H1 (cell line): ENCODE data around the gene ATP11C. TPM values are rescaled to one million over a fixed set of nuclear protein-coding genes. Genes with fewer than 3 reads are reported as not detected.

ENCODE experiments used
- CTCF ChIA-PET: fragments of 300-600 bp; sonication (Branson Sonifier 250); formaldehyde crosslinking; loops from one replicate; lab custom pipeline; 2021; ENCODE audit not compliant: partially characterized antibody; lab: Charles Lee
- POLR2A ChIA-PET: fragments of 300-600 bp; sonication (Branson Sonifier 250); formaldehyde crosslinking; loops from one replicate; lab custom pipeline; 2021; ENCODE audit warnings: inconsistent platforms; ENCODE audit not compliant: partially characterized antibody; lab: Charles Lee
- DNase-seq, 2 experiments: peaks; one replicate each; pipeline versions ENCODE4 v3.0.0 to v3.0.0-alpha.2; 2010 to 2022; ENCODE audit warnings: low spot score in 2 of 2, low read depth in 1 of 2, mixed read lengths in 1 of 2
- FAIRE-seq: peaks from 2 replicates; lab custom pipeline; 2011; peaks lifted over from hg19 to GRCh38; lab: Jason Lieb, UNC
- H2AFZ ChIP-seq: 2 replicates; pipeline ENCODE4 v1.8.1; 2012; ENCODE audit warnings: low read length, inconsistent platforms
- H2AK5ac ChIP-seq: 2 replicates; pipeline ENCODE4 v1.6.1; 2013; ENCODE audit warnings: low read depth, low read length
- H2BK120ac ChIP-seq: replicated peaks from 2 replicates; pipeline ENCODE3; 2013; ENCODE audit warnings: low read depth, low read length, inconsistent platforms
- H2BK12ac ChIP-seq: 2 replicates; pipeline ENCODE4 v1.6.1; 2013; ENCODE audit warnings: low read depth, low read length
- H2BK15ac ChIP-seq: 2 replicates; pipeline ENCODE4 v1.6.1; 2013; ENCODE audit warnings: low read length
- H2BK20ac ChIP-seq: 2 replicates; pipeline ENCODE4 v1.6.1; 2013; ENCODE audit warnings: low read length
- H2BK5ac ChIP-seq: 2 replicates; pipeline ENCODE4 v1.6.1; 2013; ENCODE audit warnings: low read depth, low read length
- H3K14ac ChIP-seq: 2 replicates; pipeline ENCODE4 v1.6.1; 2013; ENCODE audit warnings: inconsistent platforms; ENCODE audit not compliant: insufficient read length
- H3K18ac ChIP-seq: 2 replicates; pipeline ENCODE4 v1.6.1; 2013; ENCODE audit warnings: low read length; ENCODE audit errors: extremely low read depth
- H3K23ac ChIP-seq: 2 replicates; pipeline ENCODE4 v1.6.1; 2013; ENCODE audit warnings: inconsistent platforms; ENCODE audit not compliant: insufficient read length
- H3K23me2 ChIP-seq: 2 replicates; pipeline ENCODE4 v1.6.1; 2013; ENCODE audit warnings: low read depth, low read length
- H3K27ac ChIP-seq: 2 replicates; pipeline ENCODE4 v1.6.1; 2011; ENCODE audit warnings: low read depth, low read length, inconsistent platforms
- H3K27me3 ChIP-seq, 4 experiments: replicated peaks in 1 of 4; 1 replicate in 1 of 4; 2 replicates in 3 of 4; pipeline versions ENCODE4 v1.6.1 to v1.8.1; 2011 to 2013; ENCODE audit warnings: low read length in 3 of 4, mild to moderate bottlenecking in 3 of 4, inconsistent platforms in 2 of 4, mixed read lengths in 2 of 4, moderate library complexity in 1 of 4; ENCODE audit not compliant: control insufficient read depth in 3 of 4, insufficient read depth in 3 of 4; ENCODE audit errors: extremely low read depth in 1 of 4
- H3K36me3 ChIP-seq, 4 experiments: 2 replicates each; pipeline versions ENCODE4 v1.6.1 to v1.8.1; 2011 to 2013; ENCODE audit warnings: mild to moderate bottlenecking in 4 of 4, low read length in 3 of 4, moderate library complexity in 2 of 4, control low read depth in 1 of 4, inconsistent platforms in 1 of 4; ENCODE audit not compliant: insufficient read depth in 4 of 4, control insufficient read depth in 2 of 4
- H3K4ac ChIP-seq: replicated peaks from 2 replicates; pipeline ENCODE3; 2013; ENCODE audit warnings: low read length, low read depth, mixed read lengths, inconsistent platforms; ENCODE audit not compliant: insufficient read length
- H3K4me1 ChIP-seq, 4 experiments: replicated peaks in 1 of 4; 1 replicate in 1 of 4; 2 replicates in 3 of 4; pipeline versions ENCODE4 v1.6.1 to v1.8.1; 2011 to 2013; ENCODE audit warnings: low read length in 3 of 4, inconsistent platforms in 2 of 4, mixed read lengths in 1 of 4; ENCODE audit not compliant: insufficient read depth in 4 of 4, control insufficient read depth in 3 of 4
- H3K4me2 ChIP-seq, 2 experiments: 2 replicates each; pipeline versions ENCODE4 v1.6.1 to v1.8.1; 2011 to 2013; ENCODE audit warnings: low read depth in 2 of 2, low read length in 2 of 2, control low read depth in 1 of 2, inconsistent platforms in 1 of 2, mild to moderate bottlenecking in 1 of 2; ENCODE audit not compliant: insufficient read depth in 1 of 2
- H3K4me3 ChIP-seq, 4 experiments: fragments of 200-600, 300-600 bp in 1 of 4; sonication (generic), shearing (Covaris generic), sonication (Bioruptor Twin) in 1 of 4; 2 replicates each; pipeline versions ENCODE4 v1.5.1 to v1.8.1; 2011 to 2016; ENCODE audit warnings: low read length in 4 of 4, low read depth in 3 of 4, control low read depth in 2 of 4, inconsistent platforms in 2 of 4, mild to moderate bottlenecking in 2 of 4, mixed read lengths in 1 of 4, moderate library complexity in 1 of 4; ENCODE audit not compliant: insufficient read depth in 2 of 4; ENCODE audit errors: extremely low read depth in 1 of 4
- H3K56ac ChIP-seq: replicated peaks from 2 replicates; pipeline ENCODE3; 2013; ENCODE audit warnings: low read depth, mild to moderate bottlenecking, mixed read lengths, low read length, inconsistent platforms; ENCODE audit not compliant: insufficient read length
- H3K79me1 ChIP-seq: 2 replicates; pipeline ENCODE4 v1.6.1; 2013; ENCODE audit warnings: low read depth, low read length, control low read depth
- H3K79me2 ChIP-seq, 2 experiments: 2 replicates each; pipeline versions ENCODE4 v1.6.1 to v1.8.1; 2012 to 2013; ENCODE audit warnings: low read length in 2 of 2, mild to moderate bottlenecking in 2 of 2, inconsistent platforms in 1 of 2; ENCODE audit not compliant: insufficient read depth in 2 of 2, control insufficient read depth in 1 of 2
- H3K9ac ChIP-seq, 4 experiments: replicated peaks in 1 of 4; 1 replicate in 1 of 4; 2 replicates in 3 of 4; pipeline versions ENCODE4 v1.6.1 to v1.8.1; 2011 to 2013; ENCODE audit warnings: low read depth in 3 of 4, low read length in 3 of 4, control low read depth in 2 of 4, mild to moderate bottlenecking in 2 of 4, moderate library complexity in 2 of 4, inconsistent platforms in 1 of 4; ENCODE audit errors: extremely low read depth in 1 of 4
- H3K9me3 ChIP-seq, 2 experiments: 2 replicates each; pipeline versions ENCODE4 v1.6.1 to v1.8.1; 2012 to 2013; ENCODE audit warnings: mild to moderate bottlenecking in 2 of 2, moderate library complexity in 2 of 2, control low read depth in 1 of 2, inconsistent platforms in 1 of 2, low read depth in 1 of 2, low read length in 1 of 2, mixed read lengths in 1 of 2; ENCODE audit not compliant: insufficient read depth in 2 of 2
- H4K20me1 ChIP-seq, 2 experiments: replicated peaks in 1 of 2; 2 replicates each; pipeline versions ENCODE3 to v1.8.1; 2011 to 2013; ENCODE audit warnings: inconsistent platforms in 2 of 2, low read length in 2 of 2, mild to moderate bottlenecking in 1 of 2; ENCODE audit not compliant: insufficient read depth in 2 of 2, control insufficient read depth in 1 of 2
- H4K5ac ChIP-seq: 2 replicates; pipeline ENCODE4 v1.6.1; 2013; ENCODE audit warnings: low read length, low read depth, mixed read lengths, inconsistent platforms; ENCODE audit not compliant: insufficient read length
- H4K8ac ChIP-seq: 2 replicates; pipeline ENCODE4 v1.8.0; 2013; ENCODE audit warnings: mild to moderate bottlenecking, moderate library complexity, low read length, inconsistent platforms; ENCODE audit not compliant: insufficient read depth; ENCODE audit errors: extremely low read depth
- H4K91ac ChIP-seq: replicated peaks from 2 replicates; pipeline ENCODE3; 2013; ENCODE audit warnings: low read length, mixed read lengths, inconsistent platforms; ENCODE audit not compliant: insufficient read length
- BRCA1 ChIP-seq: IDR thresholded peaks from 2 replicates; pipeline ENCODE4 v1.6.1; 2012; ENCODE audit warnings: low read depth, low read length, improper control_type of control experiment
- CBX8 ChIP-seq: fragments of 300-800, 300-1000 bp; sonication (generic); IDR thresholded peaks from 2 replicates; pipeline ENCODE4 v1.7.1; 2016; ENCODE audit warnings: low read depth, low read length, borderline replicate concordance
- CEBPB ChIP-seq: IDR thresholded peaks from 2 replicates; pipeline ENCODE4 v1.6.1; 2012; ENCODE audit warnings: low read depth, low read length
- CTCF ChIP-seq, 3 experiments: IDR thresholded peaks; 1 replicate in 2 of 3; 2 replicates in 1 of 3; pipeline versions ENCODE4 v1.5.1 to v1.6.1; 2011; ENCODE audit warnings: low read length in 3 of 3, mild to moderate bottlenecking in 3 of 3, inconsistent platforms in 2 of 3, low read depth in 1 of 3, moderate library complexity in 1 of 3; ENCODE audit not compliant: insufficient read depth in 1 of 3; ENCODE audit errors: control extremely low read depth in 1 of 3
- EZH2 ChIP-seq: fragments of 200-600 bp; sonication (generic); IDR thresholded peaks from 2 replicates; pipeline ENCODE4 v1.7.1; 2012; ENCODE audit warnings: low read depth, mild to moderate bottlenecking, moderate library complexity, low read length, inconsistent platforms; ENCODE audit not compliant: severe bottlenecking
- KDM4A ChIP-seq: IDR thresholded peaks from one replicate; pipeline ENCODE4 v1.7.1; 2012; ENCODE audit warnings: low read depth, mild to moderate bottlenecking, moderate library complexity, low read length, inconsistent platforms; ENCODE audit not compliant: severe bottlenecking
- MAFK ChIP-seq: IDR thresholded peaks from 2 replicates; pipeline ENCODE4 v1.6.1; 2012; ENCODE audit warnings: low read depth, mild to moderate bottlenecking, improper control_type of control experiment, low read length
- POLR2A ChIP-seq, 2 experiments: IDR thresholded peaks; 1 replicate in 1 of 2; 2 replicates in 1 of 2; pipeline ENCODE4 v1.6.1; 2011; ENCODE audit warnings: low read depth in 2 of 2, low read length in 2 of 2, mild to moderate bottlenecking in 2 of 2; ENCODE audit errors: control extremely low read depth in 1 of 2
- RAD21 ChIP-seq, 2 experiments: IDR thresholded peaks in 1 of 2; conservative IDR thresholded peaks in 1 of 2; 2 replicates each; pipeline ENCODE4 v1.6.1; 2011; ENCODE audit warnings: low read depth in 2 of 2, low read length in 2 of 2, improper control_type of control experiment in 1 of 2, inconsistent platforms in 1 of 2, mild to moderate bottlenecking in 1 of 2, moderate library complexity in 1 of 2
- SIX5 ChIP-seq: IDR thresholded peaks from 2 replicates; pipeline ENCODE4 v1.6.1; 2011; ENCODE audit warnings: mild to moderate bottlenecking, low read depth, low read length
- TEAD4 ChIP-seq: IDR thresholded peaks from 2 replicates; pipeline ENCODE4 v1.6.1; 2012; ENCODE audit warnings: low read depth, low read length, inconsistent platforms, mixed read lengths
- WGBS, 2 experiments: shearing (Covaris generic) in 1 of 2; methylation state at CpG; one replicate each; pipeline versions ENCODE4 v1.1.6 to v1.1.7; 2013 to 2015; ENCODE audit warnings: low lambda C conversion rate in 2 of 2, mixed read lengths in 2 of 2, inconsistent platforms in 1 of 2, low coverage in 1 of 2, missing lambda C conversion rate in 1 of 2; ENCODE audit not compliant: insufficient replicate concordance in 2 of 2, insufficient coverage in 1 of 2, insufficient read length in 1 of 2; ENCODE audit errors: extremely low coverage in 1 of 2, missing lambda C conversion rate in 1 of 2; 5-methylcytosine and 5-hydroxymethylcytosine counted together
- polyA plus RNA-seq, 7 experiments: library from polyadenylated mRNA; depleted of rRNA in 3 of 7; stranded (reverse) in 5 of 7; unstranded in 2 of 7; fragments of >200 nt in 5 of 7; fragments of 200-250 nt in 2 of 7; gene quantifications; 1 replicate in 5 of 7; 2 replicates in 1 of 7; 4 replicates in 1 of 7; pipeline versions ENCODE4 v1.2.1 to v1.2.3, GENCODE V29; 2011 to 2013; ENCODE audit warnings: missing spikeins in 2 of 7, mixed read lengths in 2 of 7
- total RNA-seq: library from RNA; stranded (reverse); fragmentation: NEBNext Ultra II Directional; extraction: Animal tissue kit (Norgen Biotek cat#: 25700); gene quantifications from 2 replicates; pipeline ENCODE4 v1.2.1, GENCODE V29; 2021

The ATP11C gene
- total and polyA plus RNA-seq, 2 of the 8 experiments (the other 6 are each of a cell fraction or from before 2014, with no cell fraction given) = 14.7 to 52.1 TPM

- Histone ChIP-seq H2AFZ (no peak overlapping the region), H4K8ac (no peak overlapping the region), H3K23ac (no peak overlapping the region), H3K9ac (no peak overlapping the region), H3K36me3 (peaks cover 0 to 9% (median 0%) of the 10 kb centered on the region in 4 experiments; a peak in 2 of 8 replicates), H3K23me2 (no peaks in the 10 kb centered on the region), H3K18ac (no peak overlapping the region), H3K27me3 (no peaks in the 10 kb centered on the region), H4K5ac (no peak overlapping the region), H2AK5ac (no peak overlapping the region), H3K79me1 (no peaks in the 10 kb centered on the region), H2BK20ac (no peak overlapping the region), H3K9me3 (no peaks in the 10 kb centered on the region), H3K4me2 (no peak overlapping the region), H3K4ac (no peak overlapping the region), H4K91ac (no peak overlapping the region), H3K27ac (no peak overlapping the region), H2BK120ac (no peak overlapping the region), H3K4me1 (no peaks in the 10 kb centered on the region; a peak in 1 of 7 replicates), H3K14ac (no peak overlapping the region), H3K56ac (no peak overlapping the region), H2BK5ac (no peak overlapping the region), H3K4me3 (no peak overlapping the region), H3K79me2 (no peaks in the 10 kb centered on the region), H2BK15ac (no peak overlapping the region), H2BK12ac (no peak overlapping the region), H4K20me1 (no peaks in the 10 kb centered on the region)
- DNase-seq = peak in 1 of 2 experiments; percentile 44
- ChIA-PET POLR2A (interaction anchor here (0.8 kb wide), 1 partner anchor 43 kb away, joined by 3 read pairs; no protein-coding TSS in a partner anchor), CTCF (interaction anchor here (0.7 to 1.4 kb wide), 10 partner anchors 8 to 1003 kb away, joined by 3 to 5 read pairs (median 3); partner anchors contain the start of gene CXorf66)
- peak; percentile 81 for FAIRE-seq
- 64% methylated on average over 4 of the region's 4 CpGs; no CpG with 5 or more reads in 1 of the 2 experiments for WGBS, 2 experiments
- TF ChIP-seq CTCF (IDR thresholded peaks at IDR 0.05; ENCODE audit: control extremely low read depth in 1 of 3, insufficient read depth in 1 of 3, low read depth in 1 of 3, low read length in 3 of 3) (peak in 2 of 3 experiments; percentile 44 to 57; a peak in 3 of 4 replicates), TEAD4 (no peak), RAD21 (IDR thresholded peaks at IDR 0.05 in 1 of 2, conservative IDR thresholded peaks at IDR 0.05 in 1 of 2; ENCODE audit: low read depth in 2 of 2, low read length in 2 of 2) (peak; percentile 67 to 72), SIX5 (no peak), CEBPB (no peak), POLR2A (IDR thresholded peaks at IDR 0.05; ENCODE audit: control extremely low read depth in 1 of 2, low read depth in 2 of 2, low read length in 2 of 2) (no peak), MAFK (peak; percentile 33; the same call in 1 of the 2 replicates), CBX8 (no peak), EZH2 (no peak), BRCA1 (no peak), KDM4A (no peak)
These were observed 173.2 kb downstream of the ATP11C start for GRCh38 chrX:139759637-139760036.
